RWPE2 (cell line): Measurements from ENCODE around the gene MEIKIN.
"Not testable (repeated sequence)": the region's sequence is repeated elsewhere in the genome, so short reads cannot be mapped to it uniquely, and the experiment has no call there.

Source experiments
- ATAC-seq: fragments of 200-7000 bp; cut with Tn5 transposase; 3 replicates; pipeline ENCODE4 v1.9.1; 2021; ENCODE audit warnings: low read depth
- DNase-seq: peaks from one replicate; pipeline ENCODE4 v3.0.0-alpha.2; 2020; ENCODE audit warnings: low spot score
- H3K27ac ChIP-seq: fragments of 450-650 bp; 2 replicates; pipeline ENCODE4 v1.5.1; 2017; ENCODE audit warnings: mild to moderate bottlenecking; ENCODE audit not compliant: poor library complexity, severe bottlenecking
- H3K27me3 ChIP-seq: fragments of 250-450 bp; sonication (Bioruptor Pico); 2 replicates; pipeline ENCODE4 v1.5.1; 2021; ENCODE audit warnings: mild to moderate bottlenecking, moderate library complexity; ENCODE audit not compliant: insufficient read depth, poor library complexity, severe bottlenecking
- H3K36me3 ChIP-seq: fragments of 250-450 bp; sonication (Bioruptor Pico); 2 replicates; pipeline ENCODE4 v1.5.1; 2020; ENCODE audit warnings: low read depth, mild to moderate bottlenecking, moderate library complexity
- H3K4me1 ChIP-seq: fragments of 250-450 bp; sonication (Bioruptor Pico); 2 replicates; pipeline ENCODE4 v1.5.1; 2021; ENCODE audit warnings: mild to moderate bottlenecking, moderate library complexity; ENCODE audit not compliant: insufficient read depth, poor library complexity, severe bottlenecking
- H3K4me3 ChIP-seq: fragments of 250-450 bp; sonication (Bioruptor Pico); 2 replicates; pipeline ENCODE4 v1.5.1; 2021; ENCODE audit warnings: mild to moderate bottlenecking, moderate library complexity; ENCODE audit not compliant: severe bottlenecking
- H3K9me3 ChIP-seq: fragments of 250-450 bp; sonication (Bioruptor Pico); 2 replicates; pipeline ENCODE4 v1.5.1; 2021; ENCODE audit warnings: mild to moderate bottlenecking, moderate library complexity; ENCODE audit not compliant: severe bottlenecking
- CTCF ChIP-seq: fragments of 450-650 bp; IDR thresholded peaks from one replicate; pipeline ENCODE4 v1.5.1; 2017; ENCODE audit warnings: mild to moderate bottlenecking, moderate library complexity; ENCODE audit not compliant: poor library complexity, severe bottlenecking

Gene MEIKIN

GRCh38 chr5:131848662-131849061, 96.8 kb downstream of the MEIKIN start:
- no peaks in the 10 kb centered on the region for H3K36me3 ChIP-seq
- no peak for ATAC-seq

GRCh38 chr5:131846536-131846935, 98.9 kb downstream of the MEIKIN start:
- no peak for ATAC-seq

More at GRCh38 chr5:131848662-131849061, 96.8 kb downstream of the MEIKIN start:
- Histone ChIP-seq H3K4me1 (no peaks in the 10 kb centered on the region), H3K27ac (no peak overlapping the region), H3K9me3 (peaks cover 23% of the 10 kb centered on the region), H3K4me3 (no peak overlapping the region), H3K27me3 (no peaks in the 10 kb centered on the region)
- DNase-seq = no peak
- TF ChIP-seq CTCF = no peak

GRCh38 chr5:131845828-131846227, 99.6 kb downstream of the MEIKIN start:
- TF ChIP-seq CTCF = no peak
- Histone ChIP-seq H3K27me3 (no peaks in the 10 kb centered on the region), H3K4me1 (no peaks in the 10 kb centered on the region), H3K4me3 (no peak overlapping the region), H3K27ac (no peak overlapping the region), H3K9me3 (peaks cover 29% of the 10 kb centered on the region), H3K36me3 (no peaks in the 10 kb centered on the region)
- DNase-seq (no peak), ATAC-seq (no peak)

More at GRCh38 chr5:131846536-131846935, 98.9 kb downstream of the MEIKIN start:
- Histone ChIP-seq H3K4me3 (no peak overlapping the region), H3K36me3 (no peaks in the 10 kb centered on the region), H3K27me3 (no peaks in the 10 kb centered on the region), H3K9me3 (peaks cover 29% of the 10 kb centered on the region), H3K4me1 (no peaks in the 10 kb centered on the region), H3K27ac (no peak overlapping the region)
- no peak for DNase-seq
- TF ChIP-seq CTCF = no peak

- H3K4me1 ChIP-seq, H3K27ac ChIP-seq, ATAC-seq, H3K27me3 ChIP-seq, H3K4me3 ChIP-seq, H3K36me3 ChIP-seq, DNase-seq: not testable (repeated sequence)
- H3K9me3 ChIP-seq = peaks cover 24% of the 10 kb centered on the region
Observed at GRCh38 chr5:131842971-131843370, 102.5 kb downstream of the MEIKIN start.

- not testable (repeated sequence) for H3K27me3 ChIP-seq
Observed at GRCh38 chr5:131832702-131833101, 112.8 kb downstream of the MEIKIN start.

GRCh38 chr5:131825404-131826013, 120.0 kb downstream of the MEIKIN start:
- TF ChIP-seq CTCF = no peak
- H3K27me3 ChIP-seq = no peaks in the 10 kb centered on the region
- DNase-seq = no peak
- H3K4me3 ChIP-seq = no peak overlapping the region
- no peak for ATAC-seq
- no peaks in the 10 kb centered on the region for H3K36me3 ChIP-seq
- H3K27ac ChIP-seq = no peak overlapping the region
- no peaks in the 10 kb centered on the region for H3K4me1 ChIP-seq
- H3K9me3 ChIP-seq = peaks cover 8% of the 10 kb centered on the region

More at GRCh38 chr5:131832702-131833101, 112.8 kb downstream of the MEIKIN start:
- ATAC-seq, H3K4me1 ChIP-seq, H3K9me3 ChIP-seq, H3K4me3 ChIP-seq, DNase-seq, H3K27ac ChIP-seq, H3K36me3 ChIP-seq: not testable (repeated sequence)
